Liver (tissue), 9 donors: ENCODE results near the gene GMEB2. TPM values are rescaled to one million over a fixed set of nuclear protein-coding genes. Genes with fewer than 3 reads are reported as not detected.

Experiments
- DNase-seq: peaks from one replicate; pipeline ENCODE4 v3.0.0-alpha.2; 2017; ENCODE audit warnings: low spot score
- H3K27ac ChIP-seq, 2 donors: one replicate each; pipeline ENCODE4 v1.7.0; 2013; ENCODE audit warnings: inconsistent platforms in 2 of 2, low read length in 2 of 2, control low read depth in 1 of 2, low read depth in 1 of 2, mild to moderate bottlenecking in 1 of 2
- H3K27me3 ChIP-seq, 4 donors: one replicate each; pipeline versions ENCODE4 v1.6.1 to v1.7.0; 2013; ENCODE audit warnings: low read length in 3 of 4, inconsistent platforms in 1 of 4, mild to moderate bottlenecking in 1 of 4, moderate library complexity in 1 of 4; ENCODE audit not compliant: control insufficient read depth in 4 of 4, insufficient read depth in 4 of 4
- H3K36me3 ChIP-seq, 4 donors: one replicate each; pipeline versions ENCODE4 v1.6.1 to v1.7.0; 2013; ENCODE audit warnings: low read length in 3 of 4, mild to moderate bottlenecking in 3 of 4, low read depth in 1 of 4, moderate library complexity in 1 of 4; ENCODE audit not compliant: control insufficient read depth in 4 of 4, insufficient read depth in 3 of 4
- H3K4me1 ChIP-seq, 4 donors: one replicate each; pipeline versions ENCODE4 v1.6.1 to v1.7.0; 2013; ENCODE audit warnings: low read length in 3 of 4, mild to moderate bottlenecking in 3 of 4, moderate library complexity in 1 of 4; ENCODE audit not compliant: control insufficient read depth in 4 of 4, insufficient read depth in 4 of 4
- H3K4me3 ChIP-seq, 3 donors: one replicate each; pipeline versions ENCODE4 v1.6.1 to v1.7.0; 2013; ENCODE audit warnings: low read length in 3 of 3, control low read depth in 1 of 3, low read depth in 1 of 3, mild to moderate bottlenecking in 1 of 3
- H3K9ac ChIP-seq, 2 donors: one replicate each; pipeline ENCODE4 v1.7.0; 2013; ENCODE audit warnings: low read length in 2 of 2, mild to moderate bottlenecking in 2 of 2, moderate library complexity in 2 of 2, control low read depth in 1 of 2, low read depth in 1 of 2
- H3K9me3 ChIP-seq, 4 donors: one replicate each; pipeline versions ENCODE4 v1.6.1 to v1.7.0; 2013; ENCODE audit warnings: low read length in 3 of 4; ENCODE audit not compliant: control insufficient read depth in 4 of 4
- ATF3 ChIP-seq: IDR thresholded peaks from 2 replicates; pipeline ENCODE4 v1.6.1; 2016; ENCODE audit warnings: antibody characterized with exemption
- CTCF ChIP-seq: fragments of 150-350 bp; IDR thresholded peaks from 2 replicates; pipeline ENCODE4 v1.5.1; 2017; ENCODE audit warnings: improper control_type of control experiment, low read depth, low read length; ENCODE audit not compliant: missing input control
- EGR1 ChIP-seq, 2 donors: IDR thresholded peaks; 2 replicates each; pipeline ENCODE4 v1.6.1; 2016 to 2018; ENCODE audit warnings: antibody characterized with exemption in 2 of 2, low read depth in 2 of 2
- FOXA2 ChIP-seq: IDR thresholded peaks from 2 replicates; pipeline ENCODE4 v1.6.1; 2016; ENCODE audit warnings: antibody characterized with exemption
- GABPA ChIP-seq, 2 donors: IDR thresholded peaks in 1 of 2; conservative IDR thresholded peaks in 1 of 2; 2 replicates each; pipeline ENCODE4 v1.6.1; 2016; ENCODE audit warnings: antibody characterized with exemption in 2 of 2, mild to moderate bottlenecking in 1 of 2, moderate library complexity in 1 of 2
- HNF4A ChIP-seq, 2 donors: conservative IDR thresholded peaks; 2 replicates each; pipeline ENCODE4 v1.6.1; 2016; ENCODE audit warnings: antibody characterized with exemption in 2 of 2, mild to moderate bottlenecking in 2 of 2
- HNF4G ChIP-seq: IDR thresholded peaks from 2 replicates; pipeline ENCODE4 v1.6.1; 2016; ENCODE audit warnings: antibody characterized with exemption
- JUND ChIP-seq, 2 donors: IDR thresholded peaks; 2 replicates each; pipeline ENCODE4 v1.6.1; 2016; ENCODE audit warnings: antibody characterized with exemption in 2 of 2
- MAX ChIP-seq: IDR thresholded peaks from 2 replicates; pipeline ENCODE4 v1.6.1; 2016; ENCODE audit warnings: antibody characterized with exemption
- NR2F2 ChIP-seq: IDR thresholded peaks from 2 replicates; pipeline ENCODE4 v1.6.1; 2016; ENCODE audit warnings: antibody characterized with exemption
- RAD21 ChIP-seq, 2 donors: IDR thresholded peaks; 2 replicates each; pipeline ENCODE4 v1.6.1; 2016; ENCODE audit warnings: antibody characterized with exemption in 2 of 2, mild to moderate bottlenecking in 2 of 2
- REST ChIP-seq: IDR thresholded peaks from 2 replicates; pipeline ENCODE4 v1.6.1; 2016; ENCODE audit warnings: antibody characterized with exemption, mild to moderate bottlenecking
- SP1 ChIP-seq: IDR thresholded peaks from 2 replicates; pipeline ENCODE4 v1.6.1; 2018; ENCODE audit warnings: antibody characterized with exemption, mild to moderate bottlenecking
- TAF1 ChIP-seq: conservative IDR thresholded peaks from 2 replicates; pipeline ENCODE4 v1.6.1; 2016; ENCODE audit warnings: antibody characterized with exemption, mild to moderate bottlenecking
- YY1 ChIP-seq: IDR thresholded peaks from 2 replicates; pipeline ENCODE4 v1.6.1; 2016; ENCODE audit warnings: antibody characterized with exemption, mild to moderate bottlenecking
- ZBTB33 ChIP-seq: IDR thresholded peaks from 2 replicates; pipeline ENCODE4 v1.6.1; 2016; ENCODE audit warnings: antibody characterized with exemption
- WGBS: extraction: QIAGEN DNeasy Blood & Tissue Kit; methylation state at CpG from one replicate; pipeline ENCODE4 v1.1.7; 2013; 5-methylcytosine and 5-hydroxymethylcytosine counted together
- polyA plus RNA-seq, 2 donors: library from polyadenylated mRNA; stranded (reverse) in 1 of 2; unstranded in 1 of 2; fragments of 200-250 nt in 1 of 2; fragments of >200 nt in 1 of 2; fragmentation: Nextera tagmentation in 1 of 2; extraction: Ambion mirVana in 1 of 2; gene quantifications; one replicate each; pipeline versions ENCODE4 v1.2.1 to v1.2.3, GENCODE V29; 2013 to 2015
- total RNA-seq, 2 donors: library from RNA; depleted of rRNA; stranded (reverse); fragments of >200 nt; gene quantifications; one replicate each; pipeline ENCODE4 v1.2.3, GENCODE V29; 2014
- donor health status: healthy.
- donor health status: healthy.
- donor health status: healthy.
- donor health status: healthy.
- donor health status: healthy.

The GMEB2 gene
- total and polyA plus RNA-seq, 4 donors, result 1.3 to 8.6 (median 5.3) TPM

GRCh38 chr20:63627751-63628245, 897 bp upstream of the GMEB2 start:
- Histone ChIP-seq H3K36me3 (no peaks in the 10 kb centered on the region), H3K27ac (peak overlapping the region; percentile 87 to 98), H3K9ac (peak overlapping the region; percentile 24 to 65), H3K4me3 (peak overlapping the region; percentile 79 to 95 (median 92)), H3K4me1 (peaks cover 2 to 9% (median 9%) of the 10 kb centered on the region in 4 donors), H3K27me3 (no peaks in the 10 kb centered on the region), H3K9me3 (no peaks in the 10 kb centered on the region)
- no peak for DNase-seq
- 11% methylated on average over 28 of the region's 28 CpGs for WGBS
- TF ChIP-seq ATF3 (no peak), HNF4A (conservative IDR thresholded peaks at IDR 0.05) (no peak), JUND (IDR thresholded peaks at IDR 0.05) (no peak), TAF1 (no peak)

GRCh38 chr20:63627129-63627750, 339 bp upstream of the GMEB2 start:
- Histone ChIP-seq H3K27ac (peak overlapping the region; percentile 87 to 98), H3K9ac (peak overlapping the region; percentile 24 to 92), H3K27me3 (no peaks in the 10 kb centered on the region), H3K36me3 (no peaks in the 10 kb centered on the region), H3K9me3 (no peaks in the 10 kb centered on the region), H3K4me3 (peak overlapping the region; percentile 79 to 95 (median 92)), H3K4me1 (peaks cover 2 to 9% (median 9%) of the 10 kb centered on the region in 4 donors)
- under 1% methylated on average over 68 of the region's 68 CpGs for WGBS
- TF ChIP-seq FOXA2 (no peak), GABPA (IDR thresholded peaks at IDR 0.05 in 1 of 2, conservative IDR thresholded peaks at IDR 0.05 in 1 of 2) (peak in 1 of 2 donors; percentile 35), RAD21 (IDR thresholded peaks at IDR 0.05) (no peak), SP1 (peak; percentile 23)
- peak; percentile 96 for DNase-seq

- 10% methylated on average over 36 of the region's 36 CpGs for WGBS
- peak; percentile 62 for DNase-seq
- peak overlapping the region; percentile 97 to 98 for H3K27ac ChIP-seq
These were observed 1.0 kb downstream of the GMEB2 start for GRCh38 chr20:63625771-63626423.

More at GRCh38 chr20:63625771-63626423, 1.0 kb downstream of the GMEB2 start:
- Histone ChIP-seq H3K4me1 (peaks cover 2 to 9% (median 9%) of the 10 kb centered on the region in 4 donors), H3K27me3 (no peaks in the 10 kb centered on the region), H3K4me3 (peak overlapping the region; percentile 55 to 92 (median 81)), H3K36me3 (no peaks in the 10 kb centered on the region), H3K9ac (peak overlapping the region; percentile 28 to 68), H3K9me3 (no peaks in the 10 kb centered on the region)
- no peak for TF ChIP-seq NR2F2
- no peak for TF ChIP-seq JUND (IDR thresholded peaks at IDR 0.05)
- TF ChIP-seq ZBTB33, result no peak
- TF ChIP-seq YY1, result no peak
- TF ChIP-seq CTCF, result no peak
- TF ChIP-seq TAF1, result no peak
- no peak for TF ChIP-seq REST
- no peak for TF ChIP-seq MAX
- TF ChIP-seq HNF4G, result no peak
- no peak for TF ChIP-seq FOXA2
- TF ChIP-seq EGR1 (IDR thresholded peaks at IDR 0.05; ENCODE audit: low read depth in 2 of 2), result no peak
- no peak for TF ChIP-seq SP1
